Lower lobe of right lung (tissue), 2 donors: ENCODE data around the gene PROK1. TPM values are rescaled to one million over a fixed set of nuclear protein-coding genes. Genes with fewer than 3 reads are reported as not detected.
A peak's percentile ranks its signal among the peaks of the same experiment; 100 is the strongest.

ENCODE experiments used
- ATAC-seq, 2 donors: fragments of 200-7000 bp; cut with Tn5 transposase; one replicate each; pipeline ENCODE4 v1.9.1; 2020 to 2022; ENCODE audit warnings: mild to moderate bottlenecking in 2 of 2, moderate library complexity in 2 of 2
- DNase-seq: peaks from one replicate; pipeline ENCODE4 v3.0.0-alpha.2; 2020
- H3K27ac ChIP-seq: fragments of 200-600 bp; one replicate; pipeline ENCODE4 v1.8.0; 2022
- H3K27me3 ChIP-seq: fragments of 200-600 bp; one replicate; pipeline ENCODE4 v1.8.0; 2022; ENCODE audit warnings: low read depth
- H3K36me3 ChIP-seq: fragments of 200-600 bp; one replicate; pipeline ENCODE4 v1.8.0; 2022; ENCODE audit warnings: mild to moderate bottlenecking
- H3K4me1 ChIP-seq: fragments of 200-600 bp; one replicate; pipeline ENCODE4 v1.8.0; 2022
- H3K4me3 ChIP-seq: fragments of 200-600 bp; one replicate; pipeline ENCODE4 v1.8.0; 2022; ENCODE audit warnings: mild to moderate bottlenecking
- H3K9me3 ChIP-seq: fragments of 200-600 bp; one replicate; pipeline ENCODE4 v1.8.0; 2022
- intact Hi-C: fragments of 100-400 bp; cut with DNase I; formaldehyde crosslinking; loops from one replicate; pipeline ENCODE4 v1.11.0; 2022
- total RNA-seq: library from RNA; stranded (reverse); fragmentation: NEBNext Ultra II Directional; extraction: Animal tissue kit (Norgen Biotek cat#: 25700); gene quantifications from one replicate; pipeline ENCODE4 v1.2.1, GENCODE V29; 2021
- TF ChIP-seq, protein P1 (sequence below): fragments of 200-600 bp; IDR thresholded peaks from one replicate; pipeline ENCODE4 v1.8.0; 2022; ENCODE audit warnings: antibody characterized with exemption, mild to moderate bottlenecking
- donor health status: DM: no; HTN: yes; CAD: no; lungs with severe emphysema.

Gene PROK1
- total RNA-seq, 1 donor from 2014 or later = not detected

DNA sequence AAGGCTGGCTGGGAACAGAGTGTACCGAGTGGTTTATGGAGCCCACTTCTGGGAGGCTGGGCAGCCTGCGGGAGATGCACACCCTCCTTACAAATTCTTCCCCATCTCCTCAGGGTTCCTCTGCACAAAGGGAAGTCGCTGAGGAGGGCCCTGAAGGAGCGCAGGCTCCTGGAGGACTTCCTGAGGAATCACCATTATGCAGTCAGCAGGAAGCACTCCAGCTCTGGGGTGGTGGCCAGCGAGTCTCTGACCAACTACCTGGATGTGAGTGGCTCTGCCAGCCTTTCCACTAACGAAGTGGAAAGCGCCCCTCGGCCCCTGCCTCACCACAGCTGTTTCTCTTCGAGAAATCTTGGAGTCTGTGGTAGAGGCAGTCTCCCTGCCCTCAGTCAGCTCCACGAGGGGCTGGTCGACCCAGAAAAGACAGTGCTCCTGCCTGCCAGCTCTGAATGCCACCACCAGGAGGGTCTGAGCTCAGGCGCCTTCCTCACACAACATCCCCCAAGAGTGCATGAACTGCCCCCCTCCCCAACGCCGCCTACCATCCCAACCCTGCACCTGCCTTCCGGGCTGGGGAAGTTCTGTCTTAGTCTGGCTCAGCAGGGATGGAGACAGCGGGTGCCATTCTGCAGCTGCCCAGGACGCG, 31.8 kb downstream of the PROK1 start:
- Histone ChIP-seq H3K9me3 (no peaks in the 10 kb centered on the region), H3K4me1 (peaks cover 18% of the 10 kb centered on the region), H3K27me3 (peaks cover 2% of the 10 kb centered on the region), H3K36me3 (no peaks in the 10 kb centered on the region), H3K4me3 (no peak overlapping the region), H3K27ac (peak overlapping the region; percentile 48)
- intact Hi-C loops = no loop called here
- TF ChIP-seq, protein P1, sequence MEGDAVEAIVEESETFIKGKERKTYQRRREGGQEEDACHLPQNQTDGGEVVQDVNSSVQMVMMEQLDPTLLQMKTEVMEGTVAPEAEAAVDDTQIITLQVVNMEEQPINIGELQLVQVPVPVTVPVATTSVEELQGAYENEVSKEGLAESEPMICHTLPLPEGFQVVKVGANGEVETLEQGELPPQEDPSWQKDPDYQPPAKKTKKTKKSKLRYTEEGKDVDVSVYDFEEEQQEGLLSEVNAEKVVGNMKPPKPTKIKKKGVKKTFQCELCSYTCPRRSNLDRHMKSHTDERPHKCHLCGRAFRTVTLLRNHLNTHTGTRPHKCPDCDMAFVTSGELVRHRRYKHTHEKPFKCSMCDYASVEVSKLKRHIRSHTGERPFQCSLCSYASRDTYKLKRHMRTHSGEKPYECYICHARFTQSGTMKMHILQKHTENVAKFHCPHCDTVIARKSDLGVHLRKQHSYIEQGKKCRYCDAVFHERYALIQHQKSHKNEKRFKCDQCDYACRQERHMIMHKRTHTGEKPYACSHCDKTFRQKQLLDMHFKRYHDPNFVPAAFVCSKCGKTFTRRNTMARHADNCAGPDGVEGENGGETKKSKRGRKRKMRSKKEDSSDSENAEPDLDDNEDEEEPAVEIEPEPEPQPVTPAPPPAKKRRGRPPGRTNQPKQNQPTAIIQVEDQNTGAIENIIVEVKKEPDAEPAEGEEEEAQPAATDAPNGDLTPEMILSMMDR = no peak
- DNase-seq (peak; percentile 77), ATAC-seq (peak; percentile 84 to 85)

GRCh38 chr1:110483308-110483685, 32.3 kb downstream of the PROK1 start:
- intact Hi-C loops = no loop called here
- DNase-seq = no peak
- peak overlapping the region; percentile 48 for H3K27ac ChIP-seq
- H3K36me3 ChIP-seq = no peaks in the 10 kb centered on the region
- TF ChIP-seq, protein P1 = no peak
- H3K27me3 ChIP-seq = peaks cover 5% of the 10 kb centered on the region
- no peak overlapping the region for H3K4me3 ChIP-seq
- peaks cover 18% of the 10 kb centered on the region for H3K4me1 ChIP-seq
- ATAC-seq = no peak
- H3K9me3 ChIP-seq = no peaks in the 10 kb centered on the region

GRCh38 chr1:110484801-110485200, 33.9 kb downstream of the PROK1 start:
- TF ChIP-seq, protein P1 = no peak
- H3K4me1 ChIP-seq = peaks cover 18% of the 10 kb centered on the region
- H3K4me3 ChIP-seq = no peak overlapping the region
- no peaks in the 10 kb centered on the region for H3K9me3 ChIP-seq
- intact Hi-C loops = no loop called here
- DNase-seq (no peak), ATAC-seq (no peak)
- peaks cover 5% of the 10 kb centered on the region for H3K27me3 ChIP-seq
- H3K27ac ChIP-seq = no peak overlapping the region
- no peaks in the 10 kb centered on the region for H3K36me3 ChIP-seq

GRCh38 chr1:110485725-110486124, 34.8 kb downstream of the PROK1 start:
- no peak for ATAC-seq
- TF ChIP-seq, protein P1 = no peak
- Histone ChIP-seq H3K4me3 (no peak overlapping the region), H3K27me3 (peaks cover 5% of the 10 kb centered on the region), H3K27ac (no peak overlapping the region), H3K4me1 (peaks cover 18% of the 10 kb centered on the region), H3K36me3 (no peaks in the 10 kb centered on the region), H3K9me3 (no peaks in the 10 kb centered on the region)
- intact Hi-C loops = no loop called here
- no peak for DNase-seq

- DNase-seq = no peak
- ATAC-seq = no peak
- TF ChIP-seq, protein P1 = no peak
Measured at GRCh38 chr1:110487726-110488125, 36.8 kb downstream of the PROK1 start.

More at GRCh38 chr1:110487726-110488125, 36.8 kb downstream of the PROK1 start:
- Histone ChIP-seq H3K36me3 (no peaks in the 10 kb centered on the region), H3K27ac (no peak overlapping the region), H3K9me3 (no peaks in the 10 kb centered on the region), H3K4me1 (peaks cover 7% of the 10 kb centered on the region), H3K27me3 (peaks cover 5% of the 10 kb centered on the region), H3K4me3 (no peak overlapping the region)
- intact Hi-C loops = no loop called here
